Measurements from ENCODE around the gene NKTR.

Gene NKTR

GRCh38 chr3:42581709-42582473 lies 18.6 kb upstream of the NKTR start, which contains the start of gene SEC22C:
SEC22C (minus strand) TSS chr3:42581967; CDS start chr3:42569046, 12,921 bp downstream.
- no peaks in the 10 kb centered on the region for H3K27me3 ChIP-seq (replicated peaks; ENCODE audit: control insufficient read depth, insufficient read depth, low read length)
- DNase-seq (ENCODE audit: extremely low read depth, insufficient read length), result peak; percentile 98
- H3K36me3 ChIP-seq (ENCODE audit: control insufficient read depth, insufficient read depth, low read length), result no peaks in the 10 kb centered on the region
- H3K4me3 ChIP-seq (replicated peaks; ENCODE audit: low read depth, low read length), result peak within 1 kb of the TSS; percentile 84
- TF ChIP-seq CTCF (IDR thresholded peaks at IDR 0.05; ENCODE audit: insufficient read depth, low read length, poor library complexity, severe bottlenecking), result peak; percentile 61

- H3K36me3 ChIP-seq (ENCODE audit: control insufficient read depth, insufficient read depth, low read length), result no peaks in the 10 kb centered on the region
- no peaks in the 10 kb centered on the region for H3K27me3 ChIP-seq (replicated peaks; ENCODE audit: control insufficient read depth, insufficient read depth, low read length)
- DNase-seq (ENCODE audit: extremely low read depth, insufficient read length), result no peak
- TF ChIP-seq CTCF (IDR thresholded peaks at IDR 0.05; ENCODE audit: insufficient read depth, low read length, poor library complexity, severe bottlenecking), result no peak
- H3K4me3 ChIP-seq (replicated peaks; ENCODE audit: low read depth, low read length), result peak overlapping the region; percentile 84
Measured at GRCh38 chr3:42582474-42583070, 17.9 kb upstream of the NKTR start.

- Histone ChIP-seq H3K27me3 (replicated peaks; ENCODE audit: control insufficient read depth, insufficient read depth, low read length) (no peaks in the 10 kb centered on the region), H3K4me3 (replicated peaks; ENCODE audit: low read depth, low read length) (no peak overlapping the region), H3K36me3 (ENCODE audit: control insufficient read depth, insufficient read depth, low read length) (0 out of 2 replicates have a peak, but pooled peaks cover 1% of the 10 kb centered on the region)
- DNase-seq (ENCODE audit: extremely low read depth, insufficient read length), result no peak
- no peak for TF ChIP-seq CTCF (IDR thresholded peaks at IDR 0.05; ENCODE audit: insufficient read depth, low read length, poor library complexity, severe bottlenecking)
Measured at GRCh38 chr3:42588625-42589024, 11.9 kb upstream of the NKTR start.

GRCh38 chr3:42589382-42590109 lies 10.9 kb upstream of the NKTR start:
- peaks cover 1% of the 10 kb centered on the region; the same call in 1 of the 2 replicates for H3K36me3 ChIP-seq (ENCODE audit: control insufficient read depth, insufficient read depth, low read length)
- TF ChIP-seq CTCF (IDR thresholded peaks at IDR 0.05; ENCODE audit: insufficient read depth, low read length, poor library complexity, severe bottlenecking), result no peak
- no peaks in the 10 kb centered on the region for H3K27me3 ChIP-seq (replicated peaks; ENCODE audit: control insufficient read depth, insufficient read depth, low read length)
- peak overlapping the region; percentile 57; the same call in 1 of the 2 replicates for H3K4me3 ChIP-seq (replicated peaks; ENCODE audit: low read depth, low read length)
- no peak for DNase-seq (ENCODE audit: extremely low read depth, insufficient read length)

- Histone ChIP-seq H3K27me3 (replicated peaks; ENCODE audit: control insufficient read depth, insufficient read depth, low read length) (no peaks in the 10 kb centered on the region), H3K4me3 (replicated peaks; ENCODE audit: low read depth, low read length) (peak overlapping the region; percentile 84), H3K36me3 (ENCODE audit: control insufficient read depth, insufficient read depth, low read length) (peaks cover 3% of the 10 kb centered on the region; the same call in 1 of the 2 replicates)
- no peak for DNase-seq (ENCODE audit: extremely low read depth, insufficient read length)
- TF ChIP-seq CTCF (IDR thresholded peaks at IDR 0.05; ENCODE audit: insufficient read depth, low read length, poor library complexity, severe bottlenecking), result no peak
Measured at GRCh38 chr3:42590989-42591756, 9.3 kb upstream of the NKTR start.
